Naive thymus-derived CD8-positive, alpha-beta T cell (primary cell): ENCODE results near the gene TFAM. TPM values are rescaled to one million over a fixed set of nuclear protein-coding genes. Genes with fewer than 3 reads are reported as not detected.

Experiments
- ATAC-seq, 2 donors: fragments of 150-1000 bp; cut with Tn5 transposase in 1 of 2; sonication (Bioruptor Pico), chemical (Tn5 transposase) in 1 of 2; 1 replicate in 1 of 2; 2 replicates in 1 of 2; pipeline ENCODE4 v1.10.0; 2021; ENCODE audit warnings: mild to moderate bottlenecking in 2 of 2, moderate library complexity in 2 of 2
- POLR2A ChIA-PET: fragments of 350-600 bp; sonication (Branson Sonifier 250); formaldehyde crosslinking; loops from one replicate; lab custom pipeline; 2021; ENCODE audit warnings: antibody characterized with exemption; lab: Charles Lee
- DNase-seq, 10 donors: peaks; one replicate each; pipeline versions ENCODE4 v3.0.0 to v3.0.0-alpha.2; 2020 to 2022
- H3K27ac Mint-ChIP-seq, 10 donors: one replicate each; pipeline ENCODE4 v1.8.0; 2020 to 2022; ENCODE audit warnings: mild to moderate bottlenecking in 10 of 10, mixed read lengths in 10 of 10, moderate library complexity in 4 of 10, inconsistent platforms in 1 of 10
- H3K27me3 Mint-ChIP-seq, 5 donors: one replicate each; pipeline ENCODE4 v1.8.0; 2021 to 2022; ENCODE audit warnings: mixed read lengths in 5 of 5
- H3K36me3 Mint-ChIP-seq, 3 donors: one replicate each; pipeline ENCODE4 v1.8.0; 2020 to 2022; ENCODE audit warnings: mixed read lengths in 3 of 3, mild to moderate bottlenecking in 2 of 3, inconsistent platforms in 1 of 3
- H3K4me1 Mint-ChIP-seq, 4 donors: one replicate each; pipeline ENCODE4 v1.8.0; 2021 to 2022; ENCODE audit warnings: mixed read lengths in 4 of 4
- H3K4me3 Mint-ChIP-seq, 10 donors: one replicate each; pipeline ENCODE4 v1.8.0; 2020 to 2022; ENCODE audit warnings: mild to moderate bottlenecking in 10 of 10, mixed read lengths in 10 of 10, moderate library complexity in 6 of 10, inconsistent platforms in 1 of 10
- H3K9me3 Mint-ChIP-seq, 9 donors: one replicate each; pipeline ENCODE4 v1.8.0; 2020 to 2022; ENCODE audit warnings: mixed read lengths in 9 of 9, mild to moderate bottlenecking in 3 of 9, inconsistent platforms in 1 of 9, moderate library complexity in 1 of 9
- polyA plus RNA-seq, 3 donors: library from polyadenylated mRNA; unstranded; fragments of 300-500 nt; fragmentation: Illumina TruSeq; gene quantifications; one replicate each; pipeline ENCODE4 v1.2.3, GENCODE V29; 2021
- total RNA-seq, 8 experiments: library from RNA in 2 of 8; stranded (reverse) in 2 of 8; gene quantifications; one replicate each; pipeline ENCODE4 v1.2.3 and lab custom pipeline; 2021 to 2026

The TFAM gene
- total RNA-seq: 10 to 100 TPM; 58.5 to 61.4 TPM
- 10 to 100 TPM; 50.3 to 52.7 (median 51.9) TPM for polyA plus RNA-seq
- 50.4 to 213 (median 101) reads per million in 6 experiments for total RNA-seq (lab: John Stamatoyannopoulos, UW)

- peak within 1 kb of the TSS; percentile 91 to 100 (median 98) for H3K4me3 Mint-ChIP-seq
- no peaks in the 10 kb centered on the region for H3K9me3 Mint-ChIP-seq
- POLR2A ChIA-PET: interaction anchor here (0.7 to 2.6 kb wide), 7 partner anchors 24 to 117 kb away, joined by 3 to 39 read pairs (median 6); partner anchors contain the start of genes CISD1, IPMK and UBE2D1
- H3K36me3 Mint-ChIP-seq: peaks cover 0 to 37% (median 11%) of the 10 kb centered on the region in 3 donors
- peak within 1 kb of the TSS; percentile 90 to 99 (median 97) for H3K27ac Mint-ChIP-seq
- no peaks in the 10 kb centered on the region for H3K27me3 Mint-ChIP-seq
- ATAC-seq: peak; percentile 80 to 85
- peak; percentile 92 to 97 (median 95) for DNase-seq
- H3K4me1 Mint-ChIP-seq: peaks cover 16 to 58% (median 54%) of the 10 kb centered on the region in 4 donors
Observed at GRCh38 chr10:58384999-58385783, at the start of gene TFAM. Gene TFAM, plus strand, starts transcription at chr10:58385410. Its CDS starts 138 bp downstream, at chr10:58385548.

- no peaks in the 10 kb centered on the region for H3K9me3 Mint-ChIP-seq
- no peaks in the 10 kb centered on the region for H3K36me3 Mint-ChIP-seq
- H3K27me3 Mint-ChIP-seq: peaks cover 0 to 6% (median 2%) of the 10 kb centered on the region in 5 donors
- peak overlapping the region in 5 of 10 donors; percentile 50 to 89 (median 86) for H3K27ac Mint-ChIP-seq
- DNase-seq (no peak), ATAC-seq (no peak)
- peaks cover 22 to 53% (median 47%) of the 10 kb centered on the region in 4 donors for H3K4me1 Mint-ChIP-seq
- POLR2A ChIA-PET: no interaction called here
- H3K4me3 Mint-ChIP-seq: peak overlapping the region; percentile 86 to 95 (median 94)
Observed at GRCh38 chr10:58336242-58336641, 49.0 kb upstream of the TFAM start.

GRCh38 chr10:58341422-58341821 lies 43.8 kb upstream of the TFAM start:
- DNase-seq (no peak), ATAC-seq (no peak)
- Mint-ChIP-seq H3K27ac (peak overlapping the region in 2 of 10 donors; percentile 1 to 40), H3K27me3 (no peaks in the 10 kb centered on the region), H3K4me1 (peaks cover 20 to 63% (median 52%) of the 10 kb centered on the region in 4 donors), H3K36me3 (peaks cover 0 to 13% (median 3%) of the 10 kb centered on the region in 3 donors), H3K4me3 (no peak overlapping the region), H3K9me3 (no peaks in the 10 kb centered on the region)
- POLR2A ChIA-PET: no interaction called here

- Mint-ChIP-seq H3K4me3 (no peak overlapping the region), H3K9me3 (no peaks in the 10 kb centered on the region), H3K27me3 (no peaks in the 10 kb centered on the region), H3K4me1 (peaks cover 21 to 61% (median 51%) of the 10 kb centered on the region in 4 donors), H3K36me3 (peaks cover 0 to 15% (median 6%) of the 10 kb centered on the region in 3 donors), H3K27ac (peak overlapping the region in 1 of 10 donors; percentile 1)
- ATAC-seq: no peak
- DNase-seq: no peak
- POLR2A ChIA-PET: no interaction called here
Observed at GRCh38 chr10:58341947-58342346, 43.3 kb upstream of the TFAM start.

- H3K27me3 Mint-ChIP-seq: no peaks in the 10 kb centered on the region
- H3K4me3 Mint-ChIP-seq: no peak overlapping the region
- POLR2A ChIA-PET: no interaction called here
- H3K4me1 Mint-ChIP-seq: peaks cover 20 to 65% (median 38%) of the 10 kb centered on the region in 4 donors
- ATAC-seq (no peak), DNase-seq (no peak)
- peak overlapping the region in 1 of 10 donors; percentile 9 for H3K27ac Mint-ChIP-seq
- H3K36me3 Mint-ChIP-seq: peaks cover 0 to 18% (median 15%) of the 10 kb centered on the region in 3 donors
- H3K9me3 Mint-ChIP-seq: no peaks in the 10 kb centered on the region
Observed at GRCh38 chr10:58347967-58348366, 37.2 kb upstream of the TFAM start.

DNA sequence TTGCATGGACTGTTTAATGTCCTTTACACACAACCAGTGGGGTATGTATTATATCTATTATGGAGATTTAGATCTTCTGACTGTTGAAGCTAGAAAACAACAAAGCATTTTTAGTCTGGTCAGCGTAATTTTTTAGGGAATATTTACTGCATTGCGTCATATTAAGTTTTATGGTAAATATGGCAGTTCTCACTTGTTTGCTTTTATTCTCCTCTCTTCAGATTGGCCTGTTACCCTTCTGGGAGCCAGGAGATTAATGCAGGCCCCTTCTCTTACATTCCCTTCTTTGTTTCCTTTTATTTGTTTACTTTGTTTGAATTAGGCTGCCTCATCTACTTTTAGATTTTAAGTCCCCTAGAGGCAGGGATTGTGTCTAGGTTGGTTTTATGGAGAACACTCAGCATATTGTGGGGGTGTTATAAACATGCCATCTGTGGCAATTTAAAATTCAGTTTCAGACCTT lies 36.6 kb upstream of the TFAM start:
- Mint-ChIP-seq H3K27ac (no peak overlapping the region), H3K27me3 (no peaks in the 10 kb centered on the region), H3K9me3 (no peaks in the 10 kb centered on the region), H3K4me3 (no peak overlapping the region), H3K36me3 (peaks cover 0 to 15% (median 15%) of the 10 kb centered on the region in 3 donors), H3K4me1 (peaks cover 20 to 64% (median 39%) of the 10 kb centered on the region in 4 donors)
- no peak for ATAC-seq
- DNase-seq: no peak
- POLR2A ChIA-PET: no interaction called here

GRCh38 chr10:58350023-58350422 lies 35.2 kb upstream of the TFAM start:
- Mint-ChIP-seq H3K4me3 (no peak overlapping the region), H3K9me3 (no peaks in the 10 kb centered on the region), H3K27me3 (no peaks in the 10 kb centered on the region), H3K36me3 (peaks cover 0 to 15% (median 9%) of the 10 kb centered on the region in 3 donors), H3K4me1 (peaks cover 21 to 62% (median 43%) of the 10 kb centered on the region in 4 donors), H3K27ac (no peak overlapping the region)
- DNase-seq: no peak
- ATAC-seq: no peak
- POLR2A ChIA-PET: interaction anchor here (0.9 kb wide), 1 partner anchor 10 kb away, joined by 3 read pairs; no protein-coding TSS in a partner anchor

DNA sequence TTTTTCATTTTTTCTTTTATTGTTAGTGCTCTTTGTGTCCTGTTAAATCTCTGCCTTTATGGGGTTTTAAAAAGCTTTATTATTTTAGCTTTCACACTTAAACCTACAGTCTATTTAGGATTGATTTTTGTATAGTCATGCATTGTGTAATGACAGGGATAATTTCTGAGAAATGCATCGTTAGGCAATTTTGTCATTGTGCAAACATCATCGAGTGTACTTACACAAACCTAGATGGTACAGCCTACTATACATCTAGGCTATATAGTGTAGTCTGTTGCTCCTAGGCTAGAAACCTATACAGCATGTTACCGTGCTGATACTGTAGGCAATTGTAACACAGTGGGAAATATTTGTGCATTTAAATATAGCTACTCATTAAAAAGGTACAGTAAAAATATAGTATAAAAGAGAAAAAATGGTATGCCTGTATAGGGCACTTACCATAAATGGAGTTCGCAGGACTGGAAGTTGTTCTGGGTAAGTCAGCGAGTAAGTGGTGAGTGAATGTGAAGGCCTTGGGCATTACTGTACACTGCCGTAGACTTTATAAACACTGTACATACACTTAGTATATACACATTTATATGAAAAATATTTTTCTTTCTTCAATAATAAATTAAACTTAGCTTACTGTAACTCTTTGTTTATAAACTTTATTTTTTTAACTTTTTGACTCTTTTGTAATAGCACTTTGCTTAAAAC lies 34.4 kb upstream of the TFAM start:
- ATAC-seq: no peak

GRCh38 chr10:58351616-58352578 lies 33.3 kb upstream of the TFAM start:
- Mint-ChIP-seq H3K4me3 (no peak overlapping the region), H3K4me1 (peaks cover 19 to 66% (median 44%) of the 10 kb centered on the region in 4 donors), H3K27ac (peak overlapping the region in 3 of 10 donors; percentile 48 to 57 (median 50)), H3K9me3 (no peaks in the 10 kb centered on the region), H3K36me3 (peaks cover 0 to 9% (median 4%) of the 10 kb centered on the region in 3 donors), H3K27me3 (no peaks in the 10 kb centered on the region)
- POLR2A ChIA-PET: no interaction called here
- no peak for DNase-seq
- no peak for ATAC-seq

More for the DNA sequence above, 34.4 kb upstream of the TFAM start:
- H3K27me3 Mint-ChIP-seq: no peaks in the 10 kb centered on the region
- H3K27ac Mint-ChIP-seq: no peak overlapping the region
- no peak for DNase-seq
- POLR2A ChIA-PET: interaction anchor here (0.9 kb wide), 1 partner anchor 9 kb away, joined by 3 read pairs; no protein-coding TSS in a partner anchor
- peaks cover 0 to 15% (median 6%) of the 10 kb centered on the region in 3 donors for H3K36me3 Mint-ChIP-seq
- peaks cover 22 to 68% (median 47%) of the 10 kb centered on the region in 4 donors for H3K4me1 Mint-ChIP-seq
- H3K9me3 Mint-ChIP-seq: no peaks in the 10 kb centered on the region
- H3K4me3 Mint-ChIP-seq: no peak overlapping the region

DNA sequence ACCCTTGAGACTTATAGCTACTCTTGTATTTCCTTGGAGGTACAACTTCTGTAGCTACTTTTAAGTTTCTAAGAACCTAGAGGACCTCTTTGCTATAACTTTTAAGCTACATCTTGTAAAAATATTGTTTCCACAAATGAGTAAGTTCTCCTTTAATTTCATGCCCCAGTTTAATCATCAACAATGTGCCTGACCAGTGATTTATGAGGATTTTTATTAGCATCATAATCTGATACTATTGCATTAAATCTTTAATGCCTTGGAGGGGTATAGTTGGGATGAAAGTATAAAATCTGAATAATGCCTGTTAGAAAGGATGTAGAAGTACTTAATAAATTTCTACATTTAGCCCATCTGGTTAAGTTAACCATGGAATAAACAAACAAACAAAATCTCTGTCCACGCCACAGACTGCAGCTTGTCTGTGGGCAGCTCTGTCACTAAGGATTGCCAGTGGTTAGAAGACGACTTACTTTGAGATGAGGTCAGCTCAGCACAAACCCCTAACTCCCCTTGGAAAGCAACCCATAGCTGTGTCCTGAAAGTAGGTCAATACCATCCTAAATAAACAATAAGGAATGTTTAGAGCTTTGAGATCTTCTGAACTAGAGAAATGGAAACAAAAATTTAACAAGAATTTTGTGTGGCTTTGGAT lies 32.1 kb upstream of the TFAM start:
- H3K27ac Mint-ChIP-seq: no peak overlapping the region
- H3K36me3 Mint-ChIP-seq: peaks cover 0 to 4% (median 0%) of the 10 kb centered on the region in 3 donors
- H3K4me1 Mint-ChIP-seq: peaks cover 17 to 69% (median 44%) of the 10 kb centered on the region in 4 donors
- H3K4me3 Mint-ChIP-seq: no peak overlapping the region
- ATAC-seq (no peak), DNase-seq (no peak)
- H3K27me3 Mint-ChIP-seq: no peaks in the 10 kb centered on the region
- no peaks in the 10 kb centered on the region for H3K9me3 Mint-ChIP-seq
- POLR2A ChIA-PET: no interaction called here

GRCh38 chr10:58356756-58357155 lies 28.5 kb upstream of the TFAM start:
- H3K36me3 Mint-ChIP-seq: peaks cover 0 to 6% (median 6%) of the 10 kb centered on the region in 3 donors
- POLR2A ChIA-PET: no interaction called here
- no peaks in the 10 kb centered on the region for H3K9me3 Mint-ChIP-seq
- H3K4me1 Mint-ChIP-seq: peaks cover 21 to 71% (median 47%) of the 10 kb centered on the region in 4 donors
- H3K27me3 Mint-ChIP-seq: no peaks in the 10 kb centered on the region
- no peak overlapping the region for H3K4me3 Mint-ChIP-seq
- DNase-seq: no peak
- no peak overlapping the region for H3K27ac Mint-ChIP-seq
- no peak for ATAC-seq
